Measurements from ENCODE around the gene RFTN1. TPM values are rescaled to one million over a fixed set of nuclear protein-coding genes. Genes with fewer than 3 reads are reported as not detected.

Gene RFTN1
- total RNA-seq, 3 donors from 2014 or later (not counting 1 experiment from before 2014, with no cell fraction given), result 112 to 135 (median 115) TPM

GRCh38 chr3:16520970-16521881 lies 7.7 kb upstream of the RFTN1 start:
- Mint-ChIP-seq H3K4me1 (peaks cover 57 to 67% of the 10 kb centered on the region in 2 donors), H3K36me3 (no peaks in the 10 kb centered on the region), H3K9me3 (no peaks in the 10 kb centered on the region), H3K27me3 (ENCODE audit: low read depth in 2 of 2) (no peaks in the 10 kb centered on the region), H3K4me3 (no peak overlapping the region), H3K27ac (peak overlapping the region; percentile 38 to 57)
- no peaks in the 10 kb centered on the region for H3K9me3 ChIP-seq (ENCODE audit: control insufficient read depth, insufficient read depth, low read length)
- WGBS (ENCODE audit: insufficient coverage), result 67% methylated on average over 4 of the region's 5 CpGs
- intact Hi-C loops (cut with micrococcal nuclease), result no loop called here
- no peak for DNase-seq
- no peak overlapping the region for H3K27ac ChIP-seq (ENCODE audit: low read length)
- peaks cover 29% of the 10 kb centered on the region for H3K4me1 ChIP-seq (ENCODE audit: control insufficient read depth, insufficient read depth, low read length)
- TF ChIP-seq, protein P1, sequence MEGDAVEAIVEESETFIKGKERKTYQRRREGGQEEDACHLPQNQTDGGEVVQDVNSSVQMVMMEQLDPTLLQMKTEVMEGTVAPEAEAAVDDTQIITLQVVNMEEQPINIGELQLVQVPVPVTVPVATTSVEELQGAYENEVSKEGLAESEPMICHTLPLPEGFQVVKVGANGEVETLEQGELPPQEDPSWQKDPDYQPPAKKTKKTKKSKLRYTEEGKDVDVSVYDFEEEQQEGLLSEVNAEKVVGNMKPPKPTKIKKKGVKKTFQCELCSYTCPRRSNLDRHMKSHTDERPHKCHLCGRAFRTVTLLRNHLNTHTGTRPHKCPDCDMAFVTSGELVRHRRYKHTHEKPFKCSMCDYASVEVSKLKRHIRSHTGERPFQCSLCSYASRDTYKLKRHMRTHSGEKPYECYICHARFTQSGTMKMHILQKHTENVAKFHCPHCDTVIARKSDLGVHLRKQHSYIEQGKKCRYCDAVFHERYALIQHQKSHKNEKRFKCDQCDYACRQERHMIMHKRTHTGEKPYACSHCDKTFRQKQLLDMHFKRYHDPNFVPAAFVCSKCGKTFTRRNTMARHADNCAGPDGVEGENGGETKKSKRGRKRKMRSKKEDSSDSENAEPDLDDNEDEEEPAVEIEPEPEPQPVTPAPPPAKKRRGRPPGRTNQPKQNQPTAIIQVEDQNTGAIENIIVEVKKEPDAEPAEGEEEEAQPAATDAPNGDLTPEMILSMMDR (IDR thresholded peaks at IDR 0.05), result no peak
- no peak overlapping the region for H3K4me3 ChIP-seq (ENCODE audit: low read length)
- no peaks in the 10 kb centered on the region for H3K27me3 ChIP-seq (ENCODE audit: control insufficient read depth, insufficient read depth, low read length)
- peak; percentile 20 to 66 (median 55) for ATAC-seq
- H3K36me3 ChIP-seq (ENCODE audit: control insufficient read depth, insufficient read depth, low read length), result no peaks in the 10 kb centered on the region

DNA sequence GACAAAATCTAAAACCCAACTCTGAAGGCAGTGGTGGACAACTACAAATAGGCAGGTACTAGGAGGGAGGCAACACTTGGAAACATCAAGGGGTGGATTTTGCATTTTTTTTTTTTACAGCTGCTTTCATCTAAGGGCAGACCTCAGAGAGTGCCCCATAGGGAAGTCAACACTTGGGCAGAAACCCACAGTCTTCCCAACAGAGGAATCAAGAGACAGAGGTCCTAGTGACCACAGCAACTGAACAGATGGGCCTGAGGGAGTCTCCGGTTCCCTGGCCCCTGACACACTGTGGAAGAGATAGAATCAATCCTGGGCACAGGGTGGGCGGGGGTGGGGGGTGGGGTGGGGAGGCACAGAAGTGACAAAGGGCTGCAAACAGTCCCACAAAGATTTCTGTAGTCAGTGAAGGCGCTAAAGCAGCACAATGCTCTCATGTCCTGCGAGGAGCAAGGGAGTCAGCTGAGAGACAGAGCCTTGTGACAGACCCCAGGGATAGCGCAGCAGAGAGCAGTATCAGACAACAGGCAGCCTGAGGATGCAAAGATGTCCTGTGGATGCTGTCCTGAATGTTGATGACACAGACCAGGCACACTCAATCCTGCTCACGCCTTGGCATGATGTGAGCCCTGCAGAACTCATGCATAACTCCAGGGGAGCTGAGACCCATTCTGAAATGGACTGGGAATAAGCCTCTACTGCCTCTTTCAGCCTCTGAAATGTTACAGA lies 6.9 kb upstream of the RFTN1 start:
- Histone ChIP-seq H3K4me1 (ENCODE audit: control insufficient read depth, insufficient read depth, low read length) (peaks cover 37% of the 10 kb centered on the region), H3K27ac (ENCODE audit: low read length) (no peak overlapping the region), H3K4me3 (ENCODE audit: low read length) (no peak overlapping the region), H3K36me3 (ENCODE audit: control insufficient read depth, insufficient read depth, low read length) (no peaks in the 10 kb centered on the region), H3K27me3 (ENCODE audit: control insufficient read depth, insufficient read depth, low read length) (no peaks in the 10 kb centered on the region), H3K9me3 (ENCODE audit: control insufficient read depth, insufficient read depth, low read length) (no peaks in the 10 kb centered on the region)
- peak overlapping the region; percentile 57 to 69 for H3K27ac Mint-ChIP-seq
- no peak for ATAC-seq
- no peak overlapping the region for H3K4me3 Mint-ChIP-seq
- no peaks in the 10 kb centered on the region for H3K9me3 Mint-ChIP-seq
- WGBS (ENCODE audit: insufficient coverage), result 78% methylated on average over 5 of the region's 6 CpGs
- TF ChIP-seq, protein P1 (IDR thresholded peaks at IDR 0.05), result no peak
- no peak for DNase-seq
- no peaks in the 10 kb centered on the region for H3K36me3 Mint-ChIP-seq
- intact Hi-C loops (cut with micrococcal nuclease), result no loop called here
- H3K4me1 Mint-ChIP-seq, result peaks cover 62 to 70% of the 10 kb centered on the region in 2 donors
- H3K27me3 Mint-ChIP-seq (ENCODE audit: low read depth in 2 of 2), result no peaks in the 10 kb centered on the region

DNA sequence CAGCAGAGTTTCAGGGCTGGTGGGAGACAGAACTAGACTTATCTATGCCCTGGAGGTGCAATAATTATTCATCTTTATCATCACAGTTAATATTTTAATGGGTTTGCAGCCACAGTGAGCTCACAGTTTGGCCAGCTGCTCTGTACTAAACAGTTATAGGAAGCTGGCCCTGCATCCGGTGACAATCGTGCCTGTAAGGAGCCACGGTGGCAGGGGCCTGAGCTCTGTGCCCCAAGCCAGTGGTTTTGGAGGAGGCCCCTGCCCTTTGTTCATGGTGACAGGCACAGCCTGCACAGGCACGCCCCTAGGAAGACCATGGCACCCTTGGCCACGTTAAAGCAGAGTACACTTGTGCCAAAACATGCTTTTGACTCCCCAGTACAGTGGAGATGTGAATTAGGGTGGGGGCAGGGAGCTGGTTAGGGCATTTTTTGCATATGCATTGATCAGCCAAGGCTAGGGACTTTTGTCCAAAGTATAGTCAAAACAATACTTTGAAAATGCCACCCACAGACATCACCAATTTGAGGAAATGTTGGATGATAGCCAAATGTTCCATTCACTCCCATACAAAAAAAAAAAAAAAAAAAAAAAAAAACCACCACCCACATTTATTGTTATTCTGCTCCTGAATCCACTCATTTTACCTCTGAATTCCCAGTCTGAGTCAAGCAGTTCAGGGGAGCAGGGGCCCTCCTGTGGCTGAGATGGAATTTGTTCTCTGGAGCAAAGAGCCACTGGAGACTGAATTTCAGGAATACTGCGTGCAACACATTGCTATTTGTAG lies 3.4 kb upstream of the RFTN1 start:
- H3K36me3 Mint-ChIP-seq, result no peaks in the 10 kb centered on the region
- whole genome bisulfite sequencing (ENCODE audit: insufficient coverage), result 27% methylated on average over 6 of the region's 6 CpGs
- H3K4me3 Mint-ChIP-seq, result peak overlapping the region; percentile 97
- Histone ChIP-seq H3K4me3 (ENCODE audit: low read length) (no peak overlapping the region), H3K36me3 (ENCODE audit: control insufficient read depth, insufficient read depth, low read length) (no peaks in the 10 kb centered on the region), H3K4me1 (ENCODE audit: control insufficient read depth, insufficient read depth, low read length) (peaks cover 54% of the 10 kb centered on the region), H3K9me3 (ENCODE audit: control insufficient read depth, insufficient read depth, low read length) (no peaks in the 10 kb centered on the region), H3K27ac (ENCODE audit: low read length) (peak overlapping the region; percentile 80), H3K27me3 (ENCODE audit: control insufficient read depth, insufficient read depth, low read length) (no peaks in the 10 kb centered on the region)
- intact Hi-C loops (cut with micrococcal nuclease), result loop anchor here (1.0 to 10.0 kb wide), 5 partner anchors 26 to 638 kb away; no protein-coding TSS in a partner anchor
- H3K4me1 Mint-ChIP-seq, result peaks cover 75 to 81% of the 10 kb centered on the region in 2 donors
- H3K27ac Mint-ChIP-seq, result peak overlapping the region; percentile 91 to 97
- TF ChIP-seq, protein P1 (IDR thresholded peaks at IDR 0.05), result no peak
- ATAC-seq, result peak; percentile 7 to 28 (median 19)
- H3K9me3 Mint-ChIP-seq, result no peaks in the 10 kb centered on the region
- peak; percentile 47 to 50 for DNase-seq
- H3K27me3 Mint-ChIP-seq (ENCODE audit: low read depth in 2 of 2), result no peaks in the 10 kb centered on the region
